Common myeloid progenitor, CD34-positive (primary cell): ENCODE measurements around the gene PLEKHA8.

Source experiments
- CTCF ChIA-PET: fragments of 350-600 bp; sonication (Branson Sonifier 250); formaldehyde crosslinking; loops from one replicate; lab custom pipeline; 2021; ENCODE audit warnings: antibody characterized with exemption; lab: Charles Lee
- POLR2A ChIA-PET: fragments of 350-600 bp; sonication (Branson Sonifier 250); formaldehyde crosslinking; loops from one replicate; lab custom pipeline; 2021; ENCODE audit warnings: antibody characterized with exemption; lab: Charles Lee
- DNase-seq, 3 donors: peaks; one replicate each; pipeline versions ENCODE4 v3.0.0 to v3.0.0-alpha.2; 2013
- H3K27ac ChIP-seq, 2 experiments: 1 replicate in 1 of 2; 2 replicates in 1 of 2; pipeline ENCODE4 v1.7.0; 2013; ENCODE audit warnings: inconsistent platforms in 2 of 2, low read length in 2 of 2, mild to moderate bottlenecking in 2 of 2, low read depth in 1 of 2, moderate library complexity in 1 of 2; ENCODE audit not compliant: severe bottlenecking in 2 of 2, insufficient read depth in 1 of 2, poor library complexity in 1 of 2
- H3K27me3 ChIP-seq, 5 experiments: replicated peaks in 2 of 5; 1 replicate in 3 of 5; 2 replicates in 2 of 5; pipeline versions ENCODE4 v1.6.1 to v1.7.0; 2013; ENCODE audit warnings: low read length in 4 of 5, mild to moderate bottlenecking in 2 of 5, moderate library complexity in 2 of 5, inconsistent platforms in 1 of 5; ENCODE audit not compliant: insufficient read depth in 5 of 5, control insufficient read depth in 4 of 5
- H3K36me3 ChIP-seq, 4 experiments: 1 replicate in 2 of 4; 2 replicates in 2 of 4; pipeline versions ENCODE4 v1.6.1 to v1.7.0; 2013; ENCODE audit warnings: low read length in 3 of 4, control low read depth in 1 of 4, mild to moderate bottlenecking in 1 of 4; ENCODE audit not compliant: control insufficient read depth in 4 of 4, insufficient read depth in 4 of 4
- H3K4me1 ChIP-seq, 4 experiments: 1 replicate in 3 of 4; 2 replicates in 1 of 4; pipeline versions ENCODE4 v1.6.1 to v1.7.1; 2013; ENCODE audit warnings: low read length in 3 of 4, mild to moderate bottlenecking in 3 of 4, control low read depth in 1 of 4, inconsistent platforms in 1 of 4, moderate library complexity in 1 of 4; ENCODE audit not compliant: control insufficient read depth in 4 of 4, insufficient read depth in 4 of 4; ENCODE audit errors: control extremely low read depth in 1 of 4
- H3K4me3 ChIP-seq, 7 experiments: 1 replicate in 4 of 7; 2 replicates in 3 of 7; pipeline versions ENCODE4 v1.5.1 to v1.7.0; 2013; ENCODE audit warnings: mild to moderate bottlenecking in 7 of 7, low read length in 6 of 7, moderate library complexity in 6 of 7, inconsistent platforms in 2 of 7, low read depth in 2 of 7, control low read depth in 1 of 7; ENCODE audit not compliant: insufficient read depth in 4 of 7, control insufficient read depth in 1 of 7; ENCODE audit errors: extremely low read depth in 1 of 7
- H3K9me3 ChIP-seq, 5 experiments: 1 replicate in 4 of 5; 2 replicates in 1 of 5; pipeline versions ENCODE4 v1.6.1 to v1.7.1; 2013; ENCODE audit warnings: low read length in 4 of 5, mild to moderate bottlenecking in 2 of 5, inconsistent platforms in 1 of 5, low read depth in 1 of 5, moderate library complexity in 1 of 5; ENCODE audit not compliant: control insufficient read depth in 4 of 5, insufficient read depth in 2 of 5; ENCODE audit errors: control extremely low read depth in 1 of 5
- WGBS: methylation state at CpG from one replicate; pipeline ENCODE4 v1.1.5; 2013; ENCODE audit not compliant: insufficient coverage; 5-methylcytosine and 5-hydroxymethylcytosine counted together

PLEKHA8 gene

GRCh38 chr7:30068117-30068516 lies 39.9 kb downstream of the PLEKHA8 start:
- no peak overlapping the region for H3K27ac ChIP-seq

GRCh38 chr7:30069096-30069867 lies 41.1 kb downstream of the PLEKHA8 start:
- WGBS = 87% methylated on average over 3 of the region's 5 CpGs
- ChIA-PET CTCF (interaction anchor here (2.5 kb wide), 1 partner anchor 12 kb away, joined by 7 read pairs; no protein-coding TSS in a partner anchor), POLR2A (no interaction called here)

More at GRCh38 chr7:30068117-30068516, 39.9 kb downstream of the PLEKHA8 start:
- no peak for DNase-seq
- H3K27me3 ChIP-seq = no peaks in the 10 kb centered on the region
- no peaks in the 10 kb centered on the region for H3K9me3 ChIP-seq
- POLR2A ChIA-PET = no interaction called here
- H3K36me3 ChIP-seq = peaks cover 0 to 7% (median 2%) of the 10 kb centered on the region in 4 experiments
- no peak overlapping the region for H3K4me3 ChIP-seq
- no peaks in the 10 kb centered on the region for H3K4me1 ChIP-seq
- CTCF ChIA-PET = interaction anchor here (1.2 to 1.9 kb wide), 2 partner anchors 10 to 18 kb away, joined by 3 to 4 read pairs; no protein-coding TSS in a partner anchor

GRCh38 chr7:30070052-30070451 lies 41.8 kb downstream of the PLEKHA8 start:
- no peak overlapping the region for H3K27ac ChIP-seq
- H3K36me3 ChIP-seq = peaks cover 0 to 7% (median 2%) of the 10 kb centered on the region in 4 experiments
- no peaks in the 10 kb centered on the region for H3K9me3 ChIP-seq
- ChIA-PET POLR2A (no interaction called here), CTCF (interaction anchor here (0.7 to 2.5 kb wide), 2 partner anchors 11 to 317 kb away, joined by 3 to 7 read pairs; no protein-coding TSS in a partner anchor)
- H3K27me3 ChIP-seq = no peaks in the 10 kb centered on the region
- no CpG with 5 or more reads among the region's 1 CpG for WGBS
- no peak for DNase-seq
- no peaks in the 10 kb centered on the region for H3K4me1 ChIP-seq
- H3K4me3 ChIP-seq = no peak overlapping the region

More at GRCh38 chr7:30069096-30069867, 41.1 kb downstream of the PLEKHA8 start:
- H3K4me1 ChIP-seq = no peaks in the 10 kb centered on the region
- peaks cover 0 to 7% (median 2%) of the 10 kb centered on the region in 4 experiments for H3K36me3 ChIP-seq
- H3K9me3 ChIP-seq = no peaks in the 10 kb centered on the region
- peak in 1 of 3 donors; percentile 7 for DNase-seq
- H3K27ac ChIP-seq = no peak overlapping the region
- no peaks in the 10 kb centered on the region for H3K27me3 ChIP-seq
- H3K4me3 ChIP-seq = no peak overlapping the region

- ChIA-PET CTCF (interaction anchor here (4.0 kb wide), 1 partner anchor 10 kb away, joined by 44 read pairs; no protein-coding TSS in a partner anchor), POLR2A (no interaction called here)
- H3K4me3 ChIP-seq = no peak overlapping the region
- no peak for DNase-seq
- no peak overlapping the region for H3K27ac ChIP-seq
- H3K9me3 ChIP-seq = no peaks in the 10 kb centered on the region
- no CpG with 5 or more reads among the region's 1 CpG for WGBS
- H3K27me3 ChIP-seq = no peaks in the 10 kb centered on the region
- no peaks in the 10 kb centered on the region for H3K4me1 ChIP-seq
- H3K36me3 ChIP-seq = peaks cover 0 to 7% (median 2%) of the 10 kb centered on the region in 4 experiments
These were observed 44.5 kb downstream of the PLEKHA8 start for GRCh38 chr7:30072735-30073134.

GRCh38 chr7:30074422-30075030 lies 46.3 kb downstream of the PLEKHA8 start:
- Histone ChIP-seq H3K27ac (no peak overlapping the region), H3K4me1 (no peaks in the 10 kb centered on the region), H3K9me3 (no peaks in the 10 kb centered on the region), H3K4me3 (no peak overlapping the region), H3K36me3 (peaks cover 0 to 8% (median 7%) of the 10 kb centered on the region in 4 experiments), H3K27me3 (no peaks in the 10 kb centered on the region)
- WGBS = 40% methylated on average over 1 of the region's 1 CpG
- CTCF ChIA-PET = interaction anchor here (0.7 to 4.0 kb wide), 10 partner anchors 8 to 197 kb away, joined by 3 to 44 read pairs (median 5); partner anchors contain the start of gene MTURN
- POLR2A ChIA-PET = no interaction called here
- peak; percentile 47 to 63 (median 54) for DNase-seq

GRCh38 chr7:30076411-30076810 lies 48.2 kb downstream of the PLEKHA8 start:
- no peak for DNase-seq
- H3K9me3 ChIP-seq = no peaks in the 10 kb centered on the region
- WGBS = no CpG with 5 or more reads among the region's 1 CpG
- POLR2A ChIA-PET = interaction anchor here (0.6 kb wide), 1 partner anchor 120 kb away, joined by 3 read pairs; no protein-coding TSS in a partner anchor
- CTCF ChIA-PET = interaction anchor here (1.3 to 2.4 kb wide), 3 partner anchors 13 to 246 kb away, joined by 3 to 9 read pairs (median 6); no protein-coding TSS in a partner anchor
- no peak overlapping the region for H3K4me3 ChIP-seq
- no peaks in the 10 kb centered on the region for H3K27me3 ChIP-seq
- H3K27ac ChIP-seq = no peak overlapping the region
- H3K4me1 ChIP-seq = no peaks in the 10 kb centered on the region
- H3K36me3 ChIP-seq = peaks cover 3 to 13% (median 6%) of the 10 kb centered on the region in 4 experiments
